T-cell (primary cell): ENCODE measurements around the gene RPS6KA2. TPM values are rescaled to one million over a fixed set of nuclear protein-coding genes. Genes with fewer than 3 reads are reported as not detected.

Experiments
- ATAC-seq, 4 experiments: fragments of 200-7000 bp in 3 of 4; fragments of 150-1000 bp in 1 of 4; cut with Tn5 transposase; replicated peaks in 1 of 4; 1 replicate in 3 of 4; 2 replicates in 1 of 4; pipeline ENCODE4 v1.10.0; 2021; ENCODE audit warnings: moderate library complexity in 3 of 4, mild to moderate bottlenecking in 2 of 4, moderate number of reproducible peaks in 1 of 4
- CTCF ChIA-PET, 2 donors: fragments of 300-600 bp; sonication (Branson Sonifier 250); formaldehyde crosslinking; loops; one replicate each; lab custom pipeline; 2022; ENCODE audit warnings: antibody characterized with exemption in 2 of 2; lab: Charles Lee
- POLR2A ChIA-PET, 2 donors: fragments of 300-600 bp; sonication (Branson Sonifier 250); formaldehyde crosslinking; loops; one replicate each; lab custom pipeline; 2022; ENCODE audit warnings: antibody characterized with exemption in 2 of 2; lab: Charles Lee
- DNase-seq, 35 experiments: peaks; one replicate each; pipeline versions ENCODE4 v3.0.0 to v3.0.0-alpha.2; 2013 to 2023
- H3K27ac ChIP-seq: one replicate; pipeline ENCODE4 v1.5.1; 2013; ENCODE audit warnings: low read length
- H3K27me3 ChIP-seq, 2 experiments: replicated peaks in 1 of 2; 1 replicate in 1 of 2; 2 replicates in 1 of 2; pipeline versions ENCODE4 v1.6.1 to v1.7.0; 2013; ENCODE audit warnings: low read length in 1 of 2, mixed read lengths in 1 of 2; ENCODE audit not compliant: control insufficient read depth in 2 of 2, insufficient read depth in 2 of 2; ENCODE audit errors: extremely low read depth in 1 of 2
- H3K36me3 ChIP-seq, 2 donors: 1 replicate in 1 of 2; 2 replicates in 1 of 2; pipeline versions ENCODE4 v1.6.1 to v1.7.0; 2013; ENCODE audit warnings: low read length in 1 of 2; ENCODE audit not compliant: control insufficient read depth in 2 of 2, insufficient read depth in 1 of 2; ENCODE audit errors: extremely low read depth in 1 of 2
- H3K4me1 ChIP-seq, 2 experiments: 1 replicate in 1 of 2; 2 replicates in 1 of 2; pipeline versions ENCODE4 v1.6.1 to v1.7.0; 2013; ENCODE audit warnings: low read length in 2 of 2, mixed read lengths in 1 of 2; ENCODE audit not compliant: insufficient read depth in 2 of 2, control insufficient read depth in 1 of 2; ENCODE audit errors: extremely low read depth in 1 of 2
- H3K4me3 ChIP-seq, 2 donors: 1 replicate in 1 of 2; 2 replicates in 1 of 2; pipeline versions ENCODE4 v1.5.1 to v1.7.0; 2013; ENCODE audit warnings: mild to moderate bottlenecking in 2 of 2, low read length in 1 of 2, moderate library complexity in 1 of 2; ENCODE audit not compliant: control insufficient read depth in 1 of 2; ENCODE audit errors: extremely low read depth in 1 of 2
- H3K9me3 ChIP-seq: 2 replicates; pipeline ENCODE4 v1.7.0; 2013
- H3K27ac Mint-ChIP-seq, 2 donors: one replicate each; pipeline ENCODE4 v1.8.0; 2020 to 2021; ENCODE audit warnings: mild to moderate bottlenecking in 2 of 2, mixed read lengths in 2 of 2
- H3K27me3 Mint-ChIP-seq, 2 donors: one replicate each; pipeline ENCODE4 v1.8.0; 2021 to 2022; ENCODE audit warnings: mixed read lengths in 2 of 2
- H3K36me3 Mint-ChIP-seq: one replicate; pipeline ENCODE4 v1.8.0; 2021; ENCODE audit warnings: mixed read lengths
- H3K4me1 Mint-ChIP-seq, 3 donors: one replicate each; pipeline ENCODE4 v1.8.0; 2020 to 2022; ENCODE audit warnings: mixed read lengths in 3 of 3, mild to moderate bottlenecking in 1 of 3
- H3K4me3 Mint-ChIP-seq, 3 donors: one replicate each; pipeline ENCODE4 v1.8.0; 2020 to 2022; ENCODE audit warnings: mild to moderate bottlenecking in 3 of 3, mixed read lengths in 3 of 3, moderate library complexity in 3 of 3
- H3K9me3 Mint-ChIP-seq, 3 donors: one replicate each; pipeline ENCODE4 v1.8.0; 2020 to 2022; ENCODE audit warnings: mixed read lengths in 3 of 3
- WGBS: methylation state at CpG from one replicate; pipeline ENCODE4 v1.1.5; 2013; ENCODE audit warnings: missing lambda C conversion rate; ENCODE audit not compliant: insufficient coverage; 5-methylcytosine and 5-hydroxymethylcytosine counted together
- total RNA-seq, 35 experiments: library from RNA in 6 of 35; stranded (reverse) in 6 of 35; fragments of 120-200 nt in 1 of 35; gene quantifications; one replicate each; pipeline versions ENCODE4 v1.2.1 to v1.2.4 and lab custom pipeline; 2013 to 2026

RPS6KA2 gene
- total RNA-seq, 5 donors from 2014 or later (not counting 1 experiment from before 2014, with no cell fraction given) = 4.1 to 21.5 (median 12.4) TPM

DNA sequence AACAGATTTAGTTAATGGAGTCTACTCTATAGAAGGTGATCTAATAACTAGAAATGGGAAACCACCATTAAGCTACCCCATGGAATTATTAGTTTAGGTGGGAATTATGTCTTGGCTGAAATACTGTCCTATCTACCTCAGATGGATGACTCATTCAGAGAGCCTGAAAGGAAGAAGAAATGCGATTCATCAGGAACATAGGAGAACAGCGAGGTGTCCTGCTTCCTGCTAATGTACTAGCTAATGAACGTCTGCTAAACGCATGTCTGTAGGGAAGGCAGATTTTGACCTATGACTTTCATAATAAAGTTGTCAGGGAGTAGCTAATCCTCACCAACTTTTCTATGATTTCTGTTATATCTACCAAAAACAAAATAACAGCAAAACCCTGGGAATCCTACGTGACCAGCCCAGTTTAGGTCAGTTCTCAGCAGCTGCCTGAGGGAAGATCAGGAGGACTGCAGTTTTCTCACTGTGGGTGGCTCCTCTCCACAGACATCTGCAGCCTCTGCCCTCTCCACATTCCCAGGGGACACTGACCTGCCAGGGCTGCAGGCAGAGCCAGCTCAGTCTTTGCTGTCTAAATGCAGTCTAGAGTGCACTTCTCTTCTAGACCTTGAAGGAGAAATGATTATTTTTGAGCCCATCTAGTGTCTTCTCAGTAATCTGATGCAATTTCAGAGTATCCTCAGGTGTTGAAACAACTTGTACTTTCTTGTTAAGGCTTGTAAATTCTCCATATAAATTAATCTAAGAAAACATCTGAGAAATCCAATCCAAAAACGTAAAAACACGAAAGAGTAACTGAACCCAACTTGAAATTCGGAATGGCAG lies 266.6 kb downstream of the RPS6KA2 start:
- H3K27ac Mint-ChIP-seq = no peak overlapping the region

More for the DNA sequence above, 266.6 kb downstream of the RPS6KA2 start:
- Histone ChIP-seq H3K27me3 (peaks cover 0 to 3% of the 10 kb centered on the region in 2 experiments), H3K27ac (no peak overlapping the region), H3K4me1 (no peaks in the 10 kb centered on the region), H3K9me3 (no peaks in the 10 kb centered on the region), H3K4me3 (no peak overlapping the region), H3K36me3 (peaks cover 2 to 19% of the 10 kb centered on the region in 2 donors)
- 92% methylated on average over 1 of the region's 8 CpGs for WGBS
- DNase-seq = no peak
- H3K36me3 Mint-ChIP-seq = peaks cover 20% of the 10 kb centered on the region
- no peaks in the 10 kb centered on the region for H3K4me1 Mint-ChIP-seq
- peaks cover 0 to 7% (median 6%) of the 10 kb centered on the region in 3 donors for H3K9me3 Mint-ChIP-seq
- ATAC-seq = no peak
- CTCF ChIA-PET = interaction anchor here in 1 of 2 donors (1.0 kb wide), 1 partner anchor 25 kb away, joined by 3 read pairs; no protein-coding TSS in a partner anchor
- POLR2A ChIA-PET = no interaction called here
- H3K4me3 Mint-ChIP-seq = no peak overlapping the region
- peaks cover 16 to 20% of the 10 kb centered on the region in 2 donors for H3K27me3 Mint-ChIP-seq

Other genes starting within 250 kb of the RPS6KA2 start
- gene MPC1, start 244.3 kb downstream of the RPS6KA2 start, total RNA-seq = 10 to 100 TPM; 23.8 to 31.2 (median 27.5) TPM
- 1 to 10 TPM in 3 of 5 donors, under 1 TPM in 2; 0.47 to 2.8 (median 1.2) TPM for gene RAMACL, start 40.6 kb downstream of the RPS6KA2 start, total RNA-seq